ENCODE results near the gene CHST11.

The CHST11 gene

DNA sequence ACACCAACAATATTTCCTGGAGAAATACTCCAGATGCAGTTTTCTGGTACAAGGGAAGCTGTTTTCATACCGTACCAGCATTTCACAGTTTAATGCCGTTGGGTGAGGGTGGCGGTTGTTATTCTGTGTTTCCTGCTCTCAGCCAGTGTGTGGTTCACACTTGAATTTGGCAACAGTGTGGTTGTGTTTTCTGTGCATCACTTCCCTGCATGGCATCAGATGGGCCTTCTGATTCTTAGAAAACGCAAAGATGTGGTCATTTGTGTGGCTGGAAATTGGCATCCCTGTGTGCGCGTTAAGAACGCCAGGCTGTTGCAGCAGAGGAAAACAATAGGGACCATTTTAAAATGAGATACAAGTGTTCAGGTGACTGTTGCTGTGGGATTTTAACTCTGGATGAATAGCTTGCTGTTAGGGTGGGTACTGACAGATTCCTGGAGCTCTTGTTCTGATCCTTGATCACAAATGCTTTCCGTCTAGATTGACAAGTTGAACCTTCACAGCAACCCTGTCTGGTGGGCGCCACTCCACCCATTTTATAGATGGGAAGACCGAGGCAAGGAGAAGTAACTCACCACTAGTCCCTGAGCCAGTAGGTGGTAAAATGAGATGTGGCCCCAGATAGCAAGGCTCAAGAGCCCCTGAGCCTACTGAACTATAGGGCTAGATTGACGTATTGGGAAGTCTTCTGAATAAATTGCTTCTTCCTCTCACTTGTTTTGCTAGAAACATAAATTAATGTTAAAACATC, 231.2 kb downstream of the CHST11 start:
- ChIA-PET POLR2A (no interaction called here), CTCF (no interaction called here)
- Histone ChIP-seq H3K9me3 (ENCODE audit: control insufficient read depth, insufficient read depth, low read depth, low read length) (no peaks in the 10 kb centered on the region), H3K4me1 (ENCODE audit: control insufficient read depth, insufficient read depth, low read length) (peaks cover 11% of the 10 kb centered on the region), H3K36me3 (ENCODE audit: control insufficient read depth in 2 of 2, insufficient read depth in 1 of 2, low read length in 2 of 2) (no peaks in the 10 kb centered on the region), H3K4me3 (ENCODE audit: low read depth, low read length) (no peak overlapping the region), H3K27ac (ENCODE audit: extremely low read depth, low read depth, low read length) (no peak overlapping the region)
- TF ChIP-seq PRDM1 (tag by site-specific recombination; IDR thresholded peaks at IDR 0.05) (no peak), ZBTB8A (tag by site-specific recombination; IDR thresholded peaks at IDR 0.05) (no peak), ZNF221 (tag by site-specific recombination; IDR thresholded peaks at IDR 0.05; ENCODE audit: borderline replicate concordance) (no peak), HOXD13 (CRISPR knock-in tag; IDR thresholded peaks at IDR 0.05; ENCODE audit: borderline replicate concordance) (no peak), ZNF202 (tag by site-specific recombination; IDR thresholded peaks at IDR 0.05; ENCODE audit: borderline replicate concordance) (no peak), ZSCAN23 (tag by site-specific recombination; IDR thresholded peaks at IDR 0.05) (no peak), RBAK (tag by site-specific recombination; IDR thresholded peaks at IDR 0.05) (no peak), ZNF223 (tag by site-specific recombination; IDR thresholded peaks at IDR 0.05) (no peak), SALL2 (tag by site-specific recombination; IDR thresholded peaks at IDR 0.05; ENCODE audit: borderline replicate concordance) (no peak), ZNF544 (tag by site-specific recombination; IDR thresholded peaks at IDR 0.05) (no peak), ZFP41 (tag by site-specific recombination; IDR thresholded peaks at IDR 0.05; ENCODE audit: borderline replicate concordance) (no peak), KLF9 (tag by site-specific recombination; IDR thresholded peaks at IDR 0.05; ENCODE audit: low read depth) (no peak), ZNF670 (tag by site-specific recombination; IDR thresholded peaks at IDR 0.05; ENCODE audit: low read depth) (no peak)
- TF ChIP-seq, protein P1, sequence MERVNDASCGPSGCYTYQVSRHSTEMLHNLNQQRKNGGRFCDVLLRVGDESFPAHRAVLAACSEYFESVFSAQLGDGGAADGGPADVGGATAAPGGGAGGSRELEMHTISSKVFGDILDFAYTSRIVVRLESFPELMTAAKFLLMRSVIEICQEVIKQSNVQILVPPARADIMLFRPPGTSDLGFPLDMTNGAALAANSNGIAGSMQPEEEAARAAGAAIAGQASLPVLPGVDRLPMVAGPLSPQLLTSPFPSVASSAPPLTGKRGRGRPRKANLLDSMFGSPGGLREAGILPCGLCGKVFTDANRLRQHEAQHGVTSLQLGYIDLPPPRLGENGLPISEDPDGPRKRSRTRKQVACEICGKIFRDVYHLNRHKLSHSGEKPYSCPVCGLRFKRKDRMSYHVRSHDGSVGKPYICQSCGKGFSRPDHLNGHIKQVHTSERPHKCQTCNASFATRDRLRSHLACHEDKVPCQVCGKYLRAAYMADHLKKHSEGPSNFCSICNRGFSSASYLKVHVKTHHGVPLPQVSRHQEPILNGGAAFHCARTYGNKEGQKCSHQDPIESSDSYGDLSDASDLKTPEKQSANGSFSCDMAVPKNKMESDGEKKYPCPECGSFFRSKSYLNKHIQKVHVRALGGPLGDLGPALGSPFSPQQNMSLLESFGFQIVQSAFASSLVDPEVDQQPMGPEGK (tag by site-specific recombination; IDR thresholded peaks at IDR 0.05) = no peak
- TF ChIP-seq, protein P2, sequence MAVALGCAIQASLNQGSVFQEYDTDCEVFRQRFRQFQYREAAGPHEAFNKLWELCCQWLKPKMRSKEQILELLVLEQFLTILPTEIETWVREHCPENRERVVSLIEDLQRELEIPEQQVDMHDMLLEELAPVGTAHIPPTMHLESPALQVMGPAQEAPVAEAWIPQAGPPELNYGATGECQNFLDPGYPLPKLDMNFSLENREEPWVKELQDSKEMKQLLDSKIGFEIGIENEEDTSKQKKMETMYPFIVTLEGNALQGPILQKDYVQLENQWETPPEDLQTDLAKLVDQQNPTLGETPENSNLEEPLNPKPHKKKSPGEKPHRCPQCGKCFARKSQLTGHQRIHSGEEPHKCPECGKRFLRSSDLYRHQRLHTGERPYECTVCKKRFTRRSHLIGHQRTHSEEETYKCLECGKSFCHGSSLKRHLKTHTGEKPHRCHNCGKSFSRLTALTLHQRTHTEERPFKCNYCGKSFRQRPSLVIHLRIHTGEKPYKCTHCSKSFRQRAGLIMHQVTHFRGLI (tag by site-specific recombination; IDR thresholded peaks at IDR 0.05) = no peak
- TF ChIP-seq, protein P3, sequence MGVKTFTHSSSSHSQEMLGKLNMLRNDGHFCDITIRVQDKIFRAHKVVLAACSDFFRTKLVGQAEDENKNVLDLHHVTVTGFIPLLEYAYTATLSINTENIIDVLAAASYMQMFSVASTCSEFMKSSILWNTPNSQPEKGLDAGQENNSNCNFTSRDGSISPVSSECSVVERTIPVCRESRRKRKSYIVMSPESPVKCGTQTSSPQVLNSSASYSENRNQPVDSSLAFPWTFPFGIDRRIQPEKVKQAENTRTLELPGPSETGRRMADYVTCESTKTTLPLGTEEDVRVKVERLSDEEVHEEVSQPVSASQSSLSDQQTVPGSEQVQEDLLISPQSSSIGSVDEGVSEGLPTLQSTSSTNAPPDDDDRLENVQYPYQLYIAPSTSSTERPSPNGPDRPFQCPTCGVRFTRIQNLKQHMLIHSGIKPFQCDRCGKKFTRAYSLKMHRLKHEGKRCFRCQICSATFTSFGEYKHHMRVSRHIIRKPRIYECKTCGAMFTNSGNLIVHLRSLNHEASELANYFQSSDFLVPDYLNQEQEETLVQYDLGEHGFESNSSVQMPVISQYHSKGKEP (tag by site-specific recombination; IDR thresholded peaks at IDR 0.05) = no peak
- TF ChIP-seq, protein P4, sequence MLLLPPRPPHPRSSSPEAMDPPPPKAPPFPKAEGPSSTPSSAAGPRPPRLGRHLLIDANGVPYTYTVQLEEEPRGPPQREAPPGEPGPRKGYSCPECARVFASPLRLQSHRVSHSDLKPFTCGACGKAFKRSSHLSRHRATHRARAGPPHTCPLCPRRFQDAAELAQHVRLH (tag by site-specific recombination; IDR thresholded peaks at IDR 0.05) = no peak

DNA sequence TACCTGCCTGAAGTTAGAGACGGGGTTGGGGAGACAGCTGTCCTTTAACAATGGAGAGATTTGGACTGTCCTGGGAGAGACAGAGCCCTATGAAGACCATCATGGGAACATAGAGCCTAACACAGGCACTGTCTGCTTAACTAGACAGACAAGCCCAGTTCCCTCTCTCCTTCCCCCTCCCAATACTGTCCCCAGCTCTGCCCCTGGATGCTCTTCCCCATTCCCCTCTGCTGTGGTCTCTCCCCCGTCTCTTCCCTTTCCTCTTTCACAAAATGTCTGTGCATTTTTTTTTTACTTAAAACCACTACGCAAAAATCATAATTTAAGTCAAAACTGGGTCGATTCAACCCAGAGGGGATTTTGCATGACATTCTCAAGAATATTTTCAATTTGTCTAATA, 232.9 kb downstream of the CHST11 start:
- CTCF ChIA-PET = interaction anchor here (1.8 kb wide), 1 partner anchor 308 kb away, joined by 3 read pairs; no protein-coding TSS in a partner anchor
- peaks cover 10% of the 10 kb centered on the region for H3K4me1 ChIP-seq (ENCODE audit: control insufficient read depth, insufficient read depth, low read length)
- POLR2A ChIA-PET = no interaction called here
- H3K27ac ChIP-seq (ENCODE audit: extremely low read depth, low read depth, low read length) = no peak overlapping the region
- no peaks in the 10 kb centered on the region for H3K9me3 ChIP-seq (ENCODE audit: control insufficient read depth, insufficient read depth, low read depth, low read length)
- no peak overlapping the region for H3K4me3 ChIP-seq (ENCODE audit: low read depth, low read length)
- no peaks in the 10 kb centered on the region for H3K36me3 ChIP-seq (ENCODE audit: control insufficient read depth in 2 of 2, insufficient read depth in 1 of 2, low read length in 2 of 2)
- TF ChIP-seq ZBTB20 (tag by site-specific recombination; IDR thresholded peaks at IDR 0.05) (no peak), ZNF488 (tag by site-specific recombination; IDR thresholded peaks at IDR 0.05) (no peak), KLF1 (tag by site-specific recombination; IDR thresholded peaks at IDR 0.05) (no peak), ZNF426 (tag by site-specific recombination; IDR thresholded peaks at IDR 0.05) (no peak), ZSCAN18 (tag by site-specific recombination; IDR thresholded peaks at IDR 0.05) (no peak)
- TF ChIP-seq, protein P5, sequence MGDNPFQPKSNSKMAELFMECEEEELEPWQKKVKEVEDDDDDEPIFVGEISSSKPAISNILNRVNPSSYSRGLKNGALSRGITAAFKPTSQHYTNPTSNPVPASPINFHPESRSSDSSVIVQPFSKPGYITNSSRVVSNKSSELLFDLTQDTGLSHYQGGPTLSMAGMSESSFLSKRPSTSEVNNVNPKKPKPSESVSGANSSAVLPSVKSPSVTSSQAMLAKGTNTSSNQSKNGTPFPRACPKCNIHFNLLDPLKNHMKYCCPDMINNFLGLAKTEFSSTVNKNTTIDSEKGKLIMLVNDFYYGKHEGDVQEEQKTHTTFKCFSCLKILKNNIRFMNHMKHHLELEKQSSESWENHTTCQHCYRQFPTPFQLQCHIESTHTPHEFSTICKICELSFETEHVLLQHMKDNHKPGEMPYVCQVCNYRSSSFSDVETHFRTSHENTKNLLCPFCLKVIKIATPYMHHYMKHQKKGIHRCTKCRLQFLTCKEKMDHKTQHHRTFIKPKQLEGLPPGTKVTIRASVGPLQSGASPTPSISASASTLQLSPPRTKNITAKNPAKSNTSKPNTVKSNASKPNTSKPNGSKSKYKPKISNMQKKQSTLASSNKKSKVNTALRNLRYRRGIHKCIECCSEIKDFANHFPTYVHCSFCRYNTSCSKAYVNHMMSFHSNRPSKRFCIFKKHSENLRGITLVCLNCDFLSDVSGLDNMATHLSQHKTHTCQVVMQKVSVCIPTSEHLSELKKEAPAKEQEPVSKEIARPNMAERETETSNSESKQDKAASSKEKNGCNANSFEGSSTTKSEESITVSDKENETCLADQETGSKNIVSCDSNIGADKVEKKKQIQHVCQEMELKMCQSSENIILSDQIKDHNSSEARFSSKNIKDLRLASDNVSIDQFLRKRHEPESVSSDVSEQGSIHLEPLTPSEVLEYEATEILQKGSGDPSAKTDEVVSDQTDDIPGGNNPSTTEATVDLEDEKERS (tag by site-specific recombination; IDR thresholded peaks at IDR 0.05) = no peak

All from HEK293 (cell line).